ENCODE data around the gene STARD8.

DNA sequence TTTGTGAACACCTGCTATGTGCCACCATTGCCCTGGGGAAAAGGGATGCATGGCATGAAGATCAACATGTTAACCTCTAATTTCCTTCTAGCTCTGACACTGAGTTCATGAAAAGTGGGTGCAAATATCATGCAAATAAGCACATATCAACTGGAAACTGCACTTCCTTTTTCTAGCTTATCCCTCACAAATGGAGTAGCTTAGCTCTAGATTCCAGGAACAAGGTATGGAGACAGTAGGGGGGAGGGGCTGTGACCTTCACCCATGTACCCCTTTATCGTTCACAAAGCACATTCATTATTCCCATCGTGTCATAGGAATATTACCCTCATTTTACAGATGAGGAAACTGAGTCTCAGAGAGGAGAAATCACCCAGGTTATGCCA, 37.4 kb downstream of the STARD8 start:
- TF ChIP-seq POLR2AphosphoS5 (IDR thresholded peaks at IDR 0.05): no peak
- TF ChIP-seq, protein P1, sequence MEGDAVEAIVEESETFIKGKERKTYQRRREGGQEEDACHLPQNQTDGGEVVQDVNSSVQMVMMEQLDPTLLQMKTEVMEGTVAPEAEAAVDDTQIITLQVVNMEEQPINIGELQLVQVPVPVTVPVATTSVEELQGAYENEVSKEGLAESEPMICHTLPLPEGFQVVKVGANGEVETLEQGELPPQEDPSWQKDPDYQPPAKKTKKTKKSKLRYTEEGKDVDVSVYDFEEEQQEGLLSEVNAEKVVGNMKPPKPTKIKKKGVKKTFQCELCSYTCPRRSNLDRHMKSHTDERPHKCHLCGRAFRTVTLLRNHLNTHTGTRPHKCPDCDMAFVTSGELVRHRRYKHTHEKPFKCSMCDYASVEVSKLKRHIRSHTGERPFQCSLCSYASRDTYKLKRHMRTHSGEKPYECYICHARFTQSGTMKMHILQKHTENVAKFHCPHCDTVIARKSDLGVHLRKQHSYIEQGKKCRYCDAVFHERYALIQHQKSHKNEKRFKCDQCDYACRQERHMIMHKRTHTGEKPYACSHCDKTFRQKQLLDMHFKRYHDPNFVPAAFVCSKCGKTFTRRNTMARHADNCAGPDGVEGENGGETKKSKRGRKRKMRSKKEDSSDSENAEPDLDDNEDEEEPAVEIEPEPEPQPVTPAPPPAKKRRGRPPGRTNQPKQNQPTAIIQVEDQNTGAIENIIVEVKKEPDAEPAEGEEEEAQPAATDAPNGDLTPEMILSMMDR (IDR thresholded peaks at IDR 0.05): no peak
